ENCODE results near the gene RAD51B.

RAD51B gene

GRCh38 chr14:68376067-68376779, 556.6 kb downstream of the RAD51B start:
- peak; percentile 48 for DNase-seq

DNA sequence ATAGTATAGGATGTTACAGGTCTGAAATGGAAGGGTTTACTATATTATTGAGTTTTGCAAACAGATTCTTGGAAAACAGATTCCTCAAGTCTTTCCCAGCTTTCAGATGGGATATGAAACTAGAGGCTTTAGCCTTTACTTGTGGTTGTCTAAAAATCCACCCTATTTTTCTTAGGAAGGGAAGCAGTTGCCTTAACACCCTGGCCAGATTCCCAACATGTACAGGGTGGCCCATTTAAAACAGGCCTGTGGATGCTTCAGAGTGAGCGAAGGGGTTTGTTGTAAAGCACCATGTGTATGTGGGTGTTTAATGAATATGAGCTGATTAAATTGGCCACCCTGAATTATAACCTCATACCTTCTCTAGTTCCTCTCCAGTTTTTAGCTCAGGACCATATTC, 557.4 kb downstream of the RAD51B start:
- no peak for DNase-seq

- no peak for DNase-seq
Observed at GRCh38 chr14:68377459-68377858, 557.9 kb downstream of the RAD51B start.

GRCh38 chr14:68379510-68380328, 560.1 kb downstream of the RAD51B start:
- no peak for DNase-seq

DNA sequence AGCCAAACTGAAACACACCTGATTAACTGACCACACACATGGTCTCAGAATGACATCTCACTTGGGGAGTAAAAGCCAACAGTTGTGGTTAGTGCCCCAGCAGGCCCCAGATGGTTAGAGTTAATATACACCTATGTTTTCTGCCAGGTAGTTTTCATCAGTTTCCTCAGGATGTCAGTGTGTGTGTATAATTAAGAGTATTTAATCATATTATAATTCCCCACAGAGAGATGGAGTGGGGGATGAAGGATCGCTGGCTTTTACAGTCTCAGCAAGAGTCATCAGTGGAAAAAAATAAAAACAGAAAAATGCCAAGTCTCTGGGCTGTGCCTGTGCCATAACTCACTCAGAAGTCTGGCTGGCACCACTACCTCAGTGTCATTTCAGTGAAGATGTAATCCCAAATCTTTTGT, 560.8 kb downstream of the RAD51B start:
- DNase-seq, result peak; percentile 16

- no peak for DNase-seq
Observed at GRCh38 chr14:68384335-68384734, 564.8 kb downstream of the RAD51B start.

GRCh38 chr14:68384881-68385280, 565.3 kb downstream of the RAD51B start:
- DNase-seq, result no peak

GRCh38 chr14:68386446-68386845, 566.9 kb downstream of the RAD51B start:
- no peak for DNase-seq

DNA sequence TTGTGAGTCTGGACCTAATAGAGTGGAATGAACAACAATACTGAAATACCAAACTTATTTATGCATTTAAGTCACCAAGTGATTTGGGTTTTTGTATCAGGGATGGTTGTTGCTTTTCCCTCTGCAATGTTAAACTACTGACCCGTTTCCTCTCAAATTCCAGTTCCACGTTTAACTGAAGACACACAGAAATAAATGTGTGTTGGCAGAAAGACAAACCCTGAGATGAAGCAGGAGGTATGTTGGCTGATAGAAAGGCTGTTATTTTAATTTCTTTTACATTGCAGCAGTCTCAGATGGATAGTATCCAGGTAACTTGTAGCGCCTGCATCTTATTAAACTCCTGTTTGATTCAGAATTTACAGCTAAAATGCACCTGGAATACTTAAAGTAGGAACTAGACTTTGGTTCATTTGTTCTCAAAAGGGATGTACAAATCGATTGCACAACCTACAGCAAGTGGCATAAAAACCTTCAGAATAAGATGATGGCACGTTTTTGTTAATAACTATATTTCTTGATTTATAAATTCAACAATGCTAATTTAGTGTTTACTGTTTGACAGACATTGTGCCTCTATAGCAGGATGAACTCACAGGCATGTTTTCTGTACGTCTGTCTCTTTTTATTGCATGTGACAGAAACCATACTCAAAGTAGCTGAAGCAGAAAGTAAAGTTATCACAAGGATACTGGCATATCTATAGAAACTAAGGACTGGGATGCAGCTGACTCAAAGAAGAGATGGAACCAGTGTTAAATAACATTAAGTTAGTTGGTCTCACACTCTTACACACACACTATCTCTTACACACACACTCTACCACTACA, 567.6 kb downstream of the RAD51B start:
- DNase-seq, result no peak

DNA sequence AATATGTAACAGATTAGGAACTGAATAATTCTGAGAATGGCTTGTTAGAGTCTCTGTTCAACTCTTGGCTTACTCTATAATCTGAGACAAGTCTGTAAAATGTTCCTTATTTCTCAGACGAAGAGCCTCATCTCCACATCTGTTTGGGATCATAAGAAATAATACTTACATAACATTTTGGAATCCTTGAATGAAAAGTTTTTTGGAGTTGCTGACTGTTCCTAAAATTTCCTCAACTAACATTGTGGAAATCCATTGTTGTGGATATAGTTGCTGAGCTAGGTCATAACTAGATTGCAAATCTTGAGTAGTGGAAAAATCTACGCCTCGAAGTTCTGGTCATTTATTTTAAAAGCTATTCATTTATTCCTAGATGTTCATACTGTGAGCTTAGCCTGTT, 570.4 kb downstream of the RAD51B start:
- DNase-seq, result no peak

- DNase-seq, result no peak
Observed at GRCh38 chr14:68390741-68391140, 571.2 kb downstream of the RAD51B start.

- peak; percentile 18 for DNase-seq
Observed at GRCh38 chr14:68391311-68392014, 571.9 kb downstream of the RAD51B start.

DNA sequence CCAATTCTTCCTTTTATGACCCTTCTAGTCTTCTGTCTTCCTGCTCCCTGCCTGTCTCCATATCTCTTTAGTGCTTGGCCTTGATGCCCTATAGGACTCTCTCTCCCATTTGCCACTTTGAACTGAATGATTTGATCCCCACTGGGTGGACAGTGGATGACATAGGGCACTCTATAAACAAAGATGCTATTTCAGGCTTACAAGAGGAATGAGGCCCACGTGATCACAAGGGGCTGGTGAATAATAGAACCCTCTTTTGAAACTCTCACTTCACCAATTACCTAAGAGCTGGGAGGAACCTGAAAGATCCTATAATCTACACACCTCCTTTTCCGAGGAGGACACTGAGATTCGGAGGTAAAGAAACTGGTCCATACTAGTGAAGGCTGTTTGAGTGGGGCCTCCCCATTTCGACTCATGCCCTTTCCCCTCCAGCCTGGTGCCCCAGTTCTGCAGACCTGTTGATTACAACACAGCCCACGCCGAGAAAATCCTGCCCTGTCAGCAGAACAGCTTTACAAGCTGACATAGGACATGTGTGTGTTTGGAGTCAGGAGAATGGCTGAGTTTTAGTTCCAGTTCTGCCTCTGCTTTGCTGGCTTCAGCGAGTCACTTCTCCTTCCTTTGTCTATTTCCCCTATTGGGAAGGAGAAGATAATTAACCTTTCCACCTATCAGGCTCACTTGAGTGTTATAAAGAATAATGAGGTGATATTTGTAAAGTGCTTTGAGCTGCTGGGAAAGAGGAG, 573.0 kb downstream of the RAD51B start:
- DNase-seq, result no peak

DNA sequence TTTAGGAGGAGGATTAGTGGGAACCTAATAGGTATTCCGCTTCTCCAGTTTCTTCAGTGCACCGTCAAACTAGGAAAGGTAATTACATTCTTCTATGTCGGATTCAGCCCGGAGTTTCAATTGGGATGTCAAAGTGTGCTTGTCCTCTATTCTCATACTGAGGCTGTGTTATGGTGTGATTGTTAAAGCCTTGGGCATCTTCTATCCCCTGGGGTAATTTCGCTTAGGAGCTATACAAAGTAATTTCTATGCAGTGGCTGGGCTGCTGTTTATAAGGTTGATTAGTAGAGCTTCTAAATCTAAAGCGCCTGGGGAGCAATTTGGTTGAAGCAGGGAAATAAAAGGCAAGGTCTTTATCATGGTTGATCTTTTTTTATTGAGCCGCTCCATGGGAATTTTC, 573.7 kb downstream of the RAD51B start:
- no peak for DNase-seq

DNA sequence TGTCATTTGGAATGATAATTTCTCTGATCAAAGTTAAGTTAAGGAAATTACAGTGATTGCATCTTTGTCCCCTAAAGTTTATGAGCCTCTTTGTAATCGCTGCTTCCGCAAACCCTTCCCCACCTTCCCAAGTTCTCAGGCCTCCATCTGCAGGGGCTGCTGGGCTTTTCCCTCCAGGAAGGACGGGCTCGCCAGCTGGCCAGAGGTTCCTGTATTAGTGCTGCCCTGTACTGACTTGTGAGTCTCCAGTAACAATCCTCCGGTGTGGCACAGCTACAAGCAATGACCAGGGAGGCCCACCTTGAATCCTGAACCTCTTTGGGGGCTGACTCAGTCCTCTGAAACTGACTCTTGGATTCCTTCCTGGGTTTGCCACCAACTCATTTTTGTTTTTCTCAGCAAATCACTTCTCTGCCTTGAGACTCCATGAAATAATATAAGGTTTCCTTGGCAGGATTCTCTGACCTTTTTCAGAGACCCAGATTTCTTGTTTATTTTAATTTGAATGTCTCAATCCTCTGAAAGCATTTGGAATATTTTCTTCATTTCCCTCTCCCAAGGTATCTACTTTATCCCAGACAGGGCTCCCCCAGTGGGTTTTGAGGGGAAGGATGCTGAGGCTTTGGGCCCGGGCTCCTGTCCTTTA, 574.7 kb downstream of the RAD51B start:
- DNase-seq, result no peak

GRCh38 chr14:68394764-68395143, 575.2 kb downstream of the RAD51B start:
- DNase-seq, result no peak

DNA sequence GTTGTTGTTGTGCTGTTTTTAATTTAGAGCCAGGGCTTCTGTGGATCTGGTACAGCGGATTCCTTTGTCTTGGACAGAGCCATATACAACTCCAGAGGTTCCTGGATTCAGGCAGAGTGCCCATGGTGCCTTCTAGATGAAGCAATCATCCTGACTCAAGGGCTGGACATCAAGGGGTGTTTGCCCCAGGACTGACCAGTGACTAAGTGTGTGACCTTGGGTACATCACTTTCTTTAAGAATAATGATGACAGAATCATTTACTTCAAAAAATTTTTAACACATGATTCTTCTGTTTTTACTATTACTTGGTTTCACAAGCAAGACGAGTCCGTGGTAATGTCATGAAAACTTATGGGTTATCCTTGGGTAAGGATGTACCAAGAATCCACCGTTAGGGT, 576.0 kb downstream of the RAD51B start:
- DNase-seq, result peak; percentile 85

GRCh38 chr14:68396461-68396860, 576.9 kb downstream of the RAD51B start:
- no peak for DNase-seq

- no peak for DNase-seq
Observed at GRCh38 chr14:68397371-68397811, 577.8 kb downstream of the RAD51B start.

DNA sequence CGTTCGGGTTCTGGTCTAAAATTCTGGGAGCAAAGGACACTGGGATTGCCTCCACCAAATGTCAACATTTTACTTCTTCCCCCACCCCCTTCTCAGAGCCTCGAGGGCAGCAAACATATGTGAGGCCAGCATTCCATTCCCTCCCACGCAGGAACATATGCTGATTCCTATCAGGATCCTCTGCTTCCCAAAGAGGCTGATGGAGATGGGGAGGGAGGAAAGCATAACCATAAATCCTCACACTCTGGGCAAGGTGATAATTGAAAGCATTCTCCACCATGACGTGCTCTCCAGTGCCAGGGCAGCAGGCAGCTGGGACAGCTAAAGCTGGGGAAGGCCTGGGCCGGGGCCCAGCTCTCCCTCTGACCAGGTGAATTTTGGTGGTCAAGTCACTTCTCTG, 578.2 kb downstream of the RAD51B start:
- DNase-seq, result peak; percentile 92

- DNase-seq, result no peak
Observed at GRCh38 chr14:68398370-68398769, 578.8 kb downstream of the RAD51B start.
